Islet precursor cell (in vitro differentiated cells): Measurements from ENCODE around the gene DNAJC5.
"Not testable (repeated sequence)": the region's sequence is repeated elsewhere in the genome, so short reads cannot be mapped to it uniquely, and the experiment has no call there.

Source experiments
- DNase-seq: peaks from one replicate; pipeline ENCODE4 v3.0.0-alpha.2; 2018

The DNAJC5 gene

DNA sequence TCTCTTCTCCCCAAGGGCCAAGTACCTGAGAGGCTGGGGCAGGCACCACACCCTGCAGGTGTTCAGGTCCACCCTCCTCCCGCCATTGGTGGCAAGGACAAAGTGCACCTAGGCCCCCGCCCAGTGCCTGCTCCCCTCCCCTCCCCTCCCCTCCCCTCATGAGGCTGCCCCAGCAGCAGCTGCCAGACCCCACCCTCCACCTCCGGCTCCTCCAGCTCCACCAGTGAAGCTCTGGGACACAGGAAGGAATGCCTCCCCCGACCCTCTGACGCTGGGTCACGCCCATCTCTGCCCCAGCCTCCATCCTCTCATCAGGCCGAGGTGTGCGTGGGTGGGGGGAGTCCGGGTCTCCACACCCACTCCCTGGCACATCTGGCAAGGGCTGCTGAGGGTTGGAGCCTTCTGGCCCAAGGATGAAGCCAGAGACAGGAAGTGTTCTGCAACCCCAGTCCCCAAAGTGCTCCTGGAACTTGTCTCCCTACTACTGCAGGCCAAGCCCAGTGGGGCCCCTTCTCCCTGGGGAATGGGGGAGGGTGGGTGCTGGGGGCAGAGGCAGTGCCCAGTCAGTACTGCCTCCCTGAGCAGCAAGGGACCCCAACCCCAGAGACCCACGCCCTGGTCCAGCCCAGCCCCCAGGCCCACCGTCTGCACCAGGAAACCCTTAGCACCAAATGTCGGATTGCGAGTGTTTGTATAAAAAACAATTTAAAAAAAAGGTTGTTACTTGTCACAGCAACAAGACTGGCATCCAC is 62.9 kb downstream of the DNAJC5 start:
- peak; percentile 89 for DNase-seq

DNA sequence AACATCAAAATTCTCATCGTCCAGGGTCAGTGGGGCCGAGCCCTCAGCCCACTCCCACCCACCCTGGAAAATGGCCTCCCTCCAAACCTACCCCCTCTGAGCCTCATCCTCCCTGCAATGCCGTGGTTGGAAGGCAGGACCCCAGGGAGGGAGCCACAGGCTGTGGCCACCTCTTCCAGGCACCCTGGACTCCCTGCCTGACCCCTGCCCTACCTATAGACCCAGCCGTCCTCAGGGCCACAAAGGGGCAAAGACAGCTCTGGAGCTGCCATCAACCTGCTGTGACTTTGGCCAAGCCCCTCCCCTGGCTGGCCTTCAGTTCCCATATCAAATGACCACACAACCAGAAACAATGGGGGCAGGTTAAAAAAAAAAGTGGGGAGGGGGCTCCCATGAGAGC is 63.5 kb downstream of the DNAJC5 start:
- DNase-seq, result no peak

- no peak for DNase-seq
These were observed 64.2 kb downstream of the DNAJC5 start for GRCh38 chr20:63958964-63959698.

DNA sequence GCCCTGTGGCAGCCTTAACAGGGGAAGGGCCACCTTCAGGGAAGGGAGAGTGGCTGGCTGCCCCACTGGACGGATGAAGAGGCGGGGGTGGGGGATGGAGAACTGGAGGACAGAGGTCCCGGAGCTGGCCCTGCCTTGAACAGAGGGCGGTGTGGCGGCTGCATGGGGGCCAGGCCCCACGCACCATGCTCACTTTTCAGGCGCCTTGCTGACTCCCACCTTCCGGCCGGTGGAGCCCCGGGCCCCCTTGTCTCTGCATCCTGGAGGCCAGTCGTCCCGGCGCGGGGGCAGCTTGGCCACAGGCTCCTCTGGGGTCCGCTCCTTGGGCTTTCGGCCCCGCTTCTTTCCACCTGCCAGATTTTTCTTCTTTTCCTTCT is 64.8 kb downstream of the DNAJC5 start:
- no peak for DNase-seq

- not testable (repeated sequence) for DNase-seq
These were observed 66.0 kb downstream of the DNAJC5 start for GRCh38 chr20:63960654-63961621.

GRCh38 chr20:63961664-63962425 is 66.9 kb downstream of the DNAJC5 start:
- no peak for DNase-seq

- DNase-seq, result no peak
These were observed 67.8 kb downstream of the DNAJC5 start for GRCh38 chr20:63962426-63963347.

- no peak for DNase-seq
These were observed 68.4 kb downstream of the DNAJC5 start for GRCh38 chr20:63963348-63963741.

DNA sequence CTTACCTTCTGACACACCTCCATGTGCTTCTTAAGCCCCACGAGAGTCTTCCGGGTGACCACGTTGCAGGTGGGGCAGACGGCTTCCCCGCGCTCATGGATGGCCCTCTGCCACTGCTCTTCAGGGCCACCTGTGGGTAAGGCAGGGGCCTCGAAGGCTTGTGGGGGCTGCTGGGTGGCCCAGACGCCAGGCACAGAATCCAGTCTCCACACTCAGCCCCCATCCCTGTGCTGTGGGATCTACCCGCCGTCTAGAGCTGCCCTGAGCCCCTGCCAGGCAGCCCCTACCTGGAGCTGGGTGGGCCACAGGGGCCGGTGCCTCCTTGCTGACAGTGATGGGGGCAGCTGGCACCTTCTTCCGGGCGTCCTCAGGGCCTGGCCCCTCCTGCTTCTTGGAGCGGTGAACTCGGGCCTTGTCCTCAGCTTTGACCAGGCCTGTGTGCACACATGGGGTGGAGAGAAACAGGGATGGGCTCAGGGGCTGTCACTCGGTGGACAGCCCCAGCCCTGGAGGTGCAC is 68.9 kb downstream of the DNAJC5 start:
- DNase-seq, result no peak

DNA sequence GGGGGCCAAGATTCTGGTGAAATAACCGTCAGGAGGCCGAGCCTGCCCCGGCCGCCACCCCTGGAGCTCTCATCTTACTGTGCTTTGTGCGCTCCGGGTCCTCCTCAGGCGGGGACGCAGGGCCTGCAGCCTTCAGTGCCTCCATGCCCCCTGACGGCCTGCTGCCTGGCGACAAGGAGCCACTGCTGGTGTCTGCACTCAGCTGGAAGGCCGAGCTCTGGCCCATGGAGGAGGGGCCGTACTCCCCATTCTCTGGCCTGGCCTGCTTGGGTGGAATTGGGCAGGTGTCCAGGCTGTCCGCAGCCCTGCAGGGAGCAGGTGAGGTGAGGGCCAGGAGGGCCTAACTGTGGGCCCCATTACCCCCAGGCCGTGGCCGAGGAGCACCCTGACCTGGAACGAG is 69.5 kb downstream of the DNAJC5 start:
- no peak for DNase-seq

DNA sequence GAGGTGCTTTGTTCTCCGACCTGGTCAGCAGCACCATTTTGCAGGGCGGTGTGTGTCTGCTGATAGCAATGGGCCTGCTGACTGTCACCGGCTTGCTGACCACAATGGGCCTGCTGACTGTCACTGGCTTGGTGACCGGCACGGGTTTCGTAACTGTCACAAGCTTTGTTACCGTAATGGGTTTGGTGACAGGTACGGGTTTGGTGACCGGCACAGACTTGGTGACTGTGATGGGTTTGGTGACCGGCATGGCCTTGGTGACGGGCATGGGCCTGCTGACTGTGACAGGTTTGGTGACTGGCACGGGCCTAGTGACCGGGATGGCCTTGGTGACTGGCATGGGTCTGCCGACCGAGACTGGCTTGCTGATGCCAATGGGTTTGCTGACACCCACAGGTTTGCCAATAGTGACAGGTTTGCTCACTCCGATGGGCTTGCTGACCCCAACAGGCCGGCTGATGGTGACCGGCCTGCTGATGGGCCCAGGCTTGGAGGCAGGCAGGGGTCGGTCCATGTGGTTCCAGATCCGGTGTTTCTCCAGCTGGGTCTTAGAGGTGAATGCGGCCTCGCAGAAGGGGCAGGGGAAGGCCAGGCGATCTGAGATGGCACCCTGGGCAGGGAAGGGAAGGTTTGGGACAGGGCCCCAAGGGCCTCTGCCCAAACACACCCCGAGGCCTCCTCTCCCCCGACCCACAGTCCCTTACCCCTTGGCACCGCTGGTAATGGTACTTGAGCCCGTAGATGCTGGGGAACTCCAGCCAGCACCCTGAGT is 71.4 kb downstream of the DNAJC5 start:
- DNase-seq, result no peak

GRCh38 chr20:63966944-63967322 is 72.0 kb downstream of the DNAJC5 start:
- no peak for DNase-seq

- DNase-seq, result no peak
These were observed 72.6 kb downstream of the DNAJC5 start for GRCh38 chr20:63967330-63968135.

DNA sequence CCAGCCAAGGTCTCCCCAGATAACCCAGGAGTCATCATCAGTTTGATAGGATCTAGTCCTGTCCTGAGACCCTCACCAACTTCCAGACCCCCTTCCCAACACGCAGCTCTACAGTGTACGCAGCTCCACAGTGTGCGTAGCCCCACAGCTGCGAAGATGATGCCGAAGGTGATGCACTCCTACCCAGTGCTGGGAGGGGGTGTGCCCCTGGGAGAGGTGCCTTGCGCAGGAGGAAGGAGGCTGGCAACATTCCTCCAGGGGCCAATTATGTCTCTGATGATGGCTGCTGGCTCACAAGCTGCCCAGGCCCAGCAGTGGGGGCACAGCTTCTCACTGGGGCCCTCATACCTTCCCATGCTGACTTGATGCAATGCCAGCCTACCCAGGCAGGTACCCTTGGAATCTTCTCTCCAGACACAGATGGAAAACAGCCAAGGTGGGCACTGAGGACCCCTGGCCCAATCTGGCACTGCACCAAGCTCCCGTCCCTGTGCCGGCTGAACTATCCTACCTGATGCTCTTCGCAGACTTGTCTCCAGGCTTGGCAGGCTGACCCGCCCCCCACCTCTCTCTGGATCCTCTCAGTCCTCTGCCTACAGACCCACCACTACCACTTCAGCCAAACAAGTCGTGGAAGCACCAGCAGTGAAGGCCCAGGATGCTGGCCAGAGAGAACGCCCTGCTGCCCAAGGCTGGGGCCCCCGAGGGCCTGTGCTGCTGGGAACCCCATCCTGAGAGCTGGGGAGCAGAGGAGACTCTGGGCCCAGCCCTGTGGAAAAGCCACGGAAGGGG is 73.4 kb downstream of the DNAJC5 start:
- no peak for DNase-seq

GRCh38 chr20:63968928-63969760 is 74.2 kb downstream of the DNAJC5 start:
- peak; percentile 56 for DNase-seq

- DNase-seq, result peak; percentile 67
These were observed 75.2 kb downstream of the DNAJC5 start, which contains the start of gene ZNF512B for GRCh38 chr20:63969838-63970713. ZNF512B (minus strand) TSS chr20:63969930; CDS start chr20:63967950, 1,980 bp downstream.
